T-helper 1 cell treated with Interleukin-12 subunit alpha and Interleukin-12 subunit beta and Interleukin-4 antibody, amounts not matched to agents 30 μg/mL and 1 μg/mL, for 36 hours (primary cell): ENCODE measurements around the gene ZSCAN9.

ENCODE experiments used
- H3K27ac Mint-ChIP-seq: one replicate; pipeline ENCODE4 v1.8.0; 2021; ENCODE audit warnings: mild to moderate bottlenecking, mixed read lengths
- H3K27me3 Mint-ChIP-seq: one replicate; pipeline ENCODE4 v1.8.0; 2021; ENCODE audit warnings: low read depth, mixed read lengths
- H3K36me3 Mint-ChIP-seq: one replicate; pipeline ENCODE4 v1.8.0; 2021; ENCODE audit warnings: low read depth, mixed read lengths
- H3K4me1 Mint-ChIP-seq: one replicate; pipeline ENCODE4 v1.8.0; 2021; ENCODE audit warnings: low read depth, mixed read lengths
- H3K4me3 Mint-ChIP-seq: one replicate; pipeline ENCODE4 v1.8.0; 2021; ENCODE audit warnings: mild to moderate bottlenecking, moderate library complexity, mixed read lengths
- H3K9me3 Mint-ChIP-seq: one replicate; pipeline ENCODE4 v1.8.0; 2021; ENCODE audit warnings: mixed read lengths

Gene ZSCAN9

DNA sequence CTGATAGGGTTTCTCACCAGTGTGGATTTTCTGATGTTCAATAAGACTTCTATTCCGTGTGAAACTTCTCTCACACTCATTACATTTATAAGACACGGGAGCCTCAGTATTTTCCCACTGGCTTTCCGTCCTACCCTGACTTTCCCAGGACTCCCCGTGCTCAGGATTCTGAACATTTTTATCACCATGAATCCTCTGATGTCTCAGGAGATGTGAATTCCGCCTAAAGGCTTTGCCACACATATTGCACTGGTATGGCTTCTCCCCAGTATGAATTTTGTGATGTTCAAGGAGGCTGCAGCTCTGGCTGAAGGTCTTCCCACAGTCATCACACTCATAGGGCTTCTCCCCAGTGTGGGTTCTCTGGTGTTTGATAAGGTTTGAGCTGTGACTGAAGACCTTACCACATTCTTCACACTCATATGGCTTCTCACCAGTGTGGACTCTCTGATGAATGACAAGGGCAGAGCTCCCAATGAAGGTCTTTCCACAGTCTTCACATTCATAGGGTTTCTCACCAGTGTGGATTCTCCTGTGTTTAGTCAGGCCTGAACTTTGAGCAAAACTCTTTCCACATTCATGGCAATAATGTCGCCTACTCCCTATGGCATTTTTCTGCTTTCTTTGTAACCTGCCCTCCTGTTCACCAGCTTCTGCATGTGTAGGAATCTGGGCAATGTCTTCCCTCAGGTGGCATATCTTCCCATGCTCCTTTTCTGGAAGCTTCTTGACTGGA, 20.3 kb downstream of the ZSCAN9 start:
- H3K4me1 Mint-ChIP-seq, result peaks cover 6% of the 10 kb centered on the region
- peaks cover 51% of the 10 kb centered on the region for H3K36me3 Mint-ChIP-seq
- H3K4me3 Mint-ChIP-seq, result no peak overlapping the region
- H3K9me3 Mint-ChIP-seq, result no peaks in the 10 kb centered on the region
- H3K27me3 Mint-ChIP-seq, result no peaks in the 10 kb centered on the region
- no peak overlapping the region for H3K27ac Mint-ChIP-seq

DNA sequence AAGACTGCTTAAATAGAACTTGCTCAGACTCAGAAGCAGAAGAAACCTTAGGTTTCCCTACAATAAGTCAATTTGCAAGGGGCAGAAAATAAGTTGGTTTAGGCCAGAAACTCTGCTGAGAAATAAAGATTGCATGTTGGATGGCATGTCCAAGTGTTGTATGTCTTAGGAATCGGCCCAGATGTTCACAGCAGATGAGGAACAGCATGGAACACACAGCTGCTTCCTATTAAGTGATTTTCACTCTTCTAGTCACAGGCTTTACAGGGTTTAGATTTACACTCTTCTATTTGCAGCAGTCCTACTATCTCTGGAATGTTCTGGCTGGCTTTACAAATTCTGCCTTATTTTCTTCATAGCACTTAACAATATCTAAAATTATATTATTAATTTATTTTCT, 23.8 kb downstream of the ZSCAN9 start:
- Mint-ChIP-seq H3K4me1 (peaks cover 16% of the 10 kb centered on the region), H3K4me3 (no peak overlapping the region), H3K27me3 (no peaks in the 10 kb centered on the region), H3K27ac (no peak overlapping the region), H3K36me3 (peaks cover 51% of the 10 kb centered on the region), H3K9me3 (peaks cover 6% of the 10 kb centered on the region)

DNA sequence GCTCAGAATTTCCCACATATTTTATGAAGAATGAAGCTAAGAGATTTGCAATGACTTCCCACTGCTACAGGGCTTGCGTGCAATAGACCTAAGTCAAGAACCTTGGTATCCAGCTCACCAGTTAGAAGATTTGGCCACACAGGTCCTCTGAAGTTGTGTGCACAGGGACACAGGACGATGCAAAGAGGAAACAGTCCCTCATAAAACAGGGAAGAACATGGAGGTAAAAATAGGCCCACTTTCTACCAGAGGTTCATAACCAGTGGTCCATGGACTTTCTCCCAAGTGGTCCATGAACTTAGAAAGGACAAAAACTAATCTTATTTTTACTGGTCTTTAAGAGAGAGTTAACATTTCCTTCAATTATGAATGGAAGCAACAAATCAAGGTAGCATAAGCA, 25.7 kb downstream of the ZSCAN9 start:
- Mint-ChIP-seq H3K4me1 (peaks cover 16% of the 10 kb centered on the region), H3K27me3 (peaks cover under 1% of the 10 kb centered on the region), H3K36me3 (peaks cover 38% of the 10 kb centered on the region), H3K4me3 (peak overlapping the region; percentile 72), H3K9me3 (peaks cover 6% of the 10 kb centered on the region), H3K27ac (no peak overlapping the region)

DNA sequence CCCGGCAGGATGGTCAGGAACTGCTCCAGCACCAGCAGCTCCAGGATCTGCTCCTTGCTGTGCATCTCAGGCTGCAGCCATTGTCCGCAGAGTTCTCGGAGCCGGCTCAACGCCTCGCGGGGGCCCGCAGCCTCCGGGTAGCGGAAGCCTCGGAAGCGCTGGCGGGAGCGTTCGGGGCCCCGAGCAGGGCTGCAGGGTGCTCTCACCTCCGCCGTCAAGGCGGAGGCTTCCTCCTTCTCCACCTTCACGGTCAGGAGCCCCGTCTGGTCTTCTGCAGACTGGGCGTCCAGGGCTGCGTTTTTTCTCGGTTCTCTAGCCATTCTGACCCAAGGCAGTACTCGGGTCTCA, 26.6 kb downstream of the ZSCAN9 start:
- H3K27ac Mint-ChIP-seq, result peak overlapping the region; percentile 93
- H3K36me3 Mint-ChIP-seq, result peaks cover 29% of the 10 kb centered on the region

DNA sequence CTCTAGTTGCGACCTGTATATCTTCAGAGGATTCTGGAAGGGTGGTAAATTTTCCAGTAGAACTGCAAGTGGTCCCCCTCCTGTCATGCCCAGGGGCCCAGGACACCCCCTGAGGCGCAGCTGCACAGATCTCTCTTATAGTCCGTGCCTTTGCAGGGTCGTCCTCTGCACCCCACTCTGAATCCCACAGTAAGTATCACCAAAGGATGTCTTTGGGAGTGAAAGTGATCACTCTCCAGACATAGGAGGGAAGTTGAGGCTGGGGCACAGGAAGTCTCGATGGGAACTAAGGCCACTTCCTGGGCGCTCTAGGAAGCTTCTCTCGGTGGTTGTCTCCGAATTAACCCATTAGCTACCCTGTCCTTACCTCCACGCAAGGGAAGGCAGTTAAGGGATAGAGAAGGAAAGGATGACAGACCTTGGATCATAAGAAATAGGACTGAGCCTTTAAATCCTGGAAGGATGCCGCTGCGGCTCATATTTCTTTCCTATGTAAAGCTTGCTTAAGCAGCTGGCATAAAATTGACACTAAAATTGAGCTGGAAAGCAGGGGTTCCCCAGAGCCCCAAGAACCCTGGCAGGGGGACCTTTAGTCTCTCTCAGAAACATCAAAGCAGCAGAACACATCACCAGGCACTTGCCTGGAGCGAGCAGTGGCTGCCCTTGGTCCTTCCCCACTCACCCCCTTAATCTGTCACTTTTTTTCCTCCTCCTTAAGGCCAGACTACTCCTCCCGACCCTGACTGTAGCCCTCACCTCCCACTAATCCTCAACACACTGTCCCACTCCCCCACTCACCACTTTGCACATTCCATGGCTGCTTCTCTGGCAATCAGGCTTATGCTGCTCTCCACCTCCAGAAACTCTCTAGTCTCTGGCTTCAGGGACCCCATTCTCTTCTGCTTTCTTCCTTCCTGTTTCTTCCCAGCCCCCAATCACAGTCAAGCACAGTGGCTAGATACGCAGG, 27.2 kb downstream of the ZSCAN9 start, which contains the start of gene ZKSCAN4:
ZKSCAN4 (minus strand) TSS at position 261 of the 967 bp plus-strand sequence. CDS start 289 bp downstream, outside the sequence.
- Mint-ChIP-seq H3K4me1 (peaks cover 16% of the 10 kb centered on the region), H3K27ac (peak within 1 kb of the TSS; percentile 93), H3K9me3 (peaks cover 6% of the 10 kb centered on the region), H3K36me3 (peaks cover 23% of the 10 kb centered on the region), H3K4me3 (peak within 1 kb of the TSS; percentile 94), H3K27me3 (peaks cover 4% of the 10 kb centered on the region)

More for the DNA sequence above, 26.6 kb downstream of the ZSCAN9 start:
- H3K4me3 Mint-ChIP-seq, result peak overlapping the region; percentile 94
- peaks cover 6% of the 10 kb centered on the region for H3K9me3 Mint-ChIP-seq
- peaks cover 16% of the 10 kb centered on the region for H3K4me1 Mint-ChIP-seq
- peaks cover 4% of the 10 kb centered on the region for H3K27me3 Mint-ChIP-seq

DNA sequence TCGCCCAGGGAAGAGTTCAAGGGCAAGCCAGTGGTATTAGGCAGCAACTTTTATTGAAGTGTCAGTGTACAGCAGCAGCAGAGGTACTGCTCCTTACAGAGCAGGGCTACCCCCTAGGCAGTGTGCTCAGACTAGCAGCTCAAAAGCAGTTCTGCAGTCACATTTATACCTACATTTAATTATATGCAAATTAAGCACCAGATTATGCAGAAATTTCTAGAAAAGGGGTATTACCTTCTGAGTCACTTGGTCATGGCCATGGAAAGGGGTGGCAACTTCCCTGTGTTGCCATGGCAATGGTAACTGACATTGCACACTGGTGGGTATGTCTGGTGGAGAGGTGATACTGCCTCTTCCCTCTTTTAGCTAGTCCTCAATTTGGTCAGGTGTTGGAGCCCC, 29.0 kb downstream of the ZSCAN9 start:
- peaks cover 15% of the 10 kb centered on the region for H3K9me3 Mint-ChIP-seq
- peaks cover 15% of the 10 kb centered on the region for H3K36me3 Mint-ChIP-seq
- no peak overlapping the region for H3K4me3 Mint-ChIP-seq
- peaks cover 4% of the 10 kb centered on the region for H3K27me3 Mint-ChIP-seq
- H3K27ac Mint-ChIP-seq, result no peak overlapping the region
- H3K4me1 Mint-ChIP-seq, result peaks cover 23% of the 10 kb centered on the region

DNA sequence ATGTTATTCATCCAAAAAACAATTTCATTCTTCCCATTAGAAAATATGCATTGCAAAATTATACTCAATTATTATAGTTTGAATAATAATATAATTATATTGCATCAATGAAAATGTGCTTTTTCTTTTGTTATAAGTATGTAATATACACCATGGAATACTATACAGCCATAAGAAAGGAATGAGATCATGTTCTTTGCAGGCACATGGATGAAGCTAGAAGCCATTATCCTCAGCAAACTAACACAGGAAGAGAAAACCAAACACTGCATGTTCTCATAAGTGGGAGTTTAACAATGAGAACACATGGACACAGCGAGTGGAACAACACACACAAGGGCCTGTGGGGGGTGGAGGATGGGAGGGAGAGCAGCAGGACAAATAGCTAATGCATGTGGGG, 32.0 kb downstream of the ZSCAN9 start:
- Mint-ChIP-seq H3K36me3 (peaks cover 11% of the 10 kb centered on the region), H3K4me3 (no peak overlapping the region), H3K27ac (no peak overlapping the region), H3K9me3 (peaks cover 23% of the 10 kb centered on the region), H3K27me3 (peaks cover 9% of the 10 kb centered on the region), H3K4me1 (peaks cover 12% of the 10 kb centered on the region)

DNA sequence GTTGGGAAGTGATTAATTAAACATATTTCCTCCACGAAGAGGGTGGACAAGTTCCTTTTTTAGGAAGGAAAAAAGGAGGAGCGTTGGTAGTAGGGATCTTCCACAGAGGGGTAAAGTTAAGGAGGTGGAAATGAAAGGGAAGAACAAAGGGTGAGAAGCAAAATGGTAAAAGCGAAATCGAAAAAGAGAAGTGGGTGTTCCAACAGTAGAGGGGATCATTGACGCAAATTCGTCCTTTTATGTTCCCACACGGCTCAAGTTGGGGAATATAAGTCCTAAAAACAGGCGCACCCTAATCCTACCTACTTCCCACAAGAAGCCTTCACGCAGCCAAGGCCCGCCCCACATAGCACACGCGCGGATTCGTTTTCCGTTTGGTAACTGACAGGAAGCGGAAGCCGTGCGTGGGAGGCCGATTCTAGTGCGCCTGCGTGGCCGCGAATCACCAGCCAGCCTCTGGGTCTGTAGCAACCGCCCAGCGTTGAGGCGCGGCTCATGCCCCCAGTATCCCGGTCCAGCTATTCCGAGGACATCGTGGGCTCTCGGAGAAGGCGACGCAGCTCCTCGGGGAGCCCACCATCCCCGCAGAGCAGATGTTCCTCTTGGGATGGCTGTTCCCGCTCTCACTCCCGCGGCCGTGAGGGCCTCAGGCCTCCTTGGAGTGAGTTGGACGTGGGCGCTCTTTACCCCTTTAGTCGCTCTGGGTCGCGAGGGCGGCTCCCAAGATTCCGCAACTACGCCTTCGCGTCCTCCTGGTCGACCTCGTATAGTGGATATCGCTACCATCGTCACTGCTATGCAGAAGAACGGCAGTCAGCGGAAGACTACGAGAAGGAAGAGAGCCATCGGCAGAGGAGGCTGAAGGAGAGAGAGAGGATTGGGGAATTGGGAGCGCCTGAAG, 34.1 kb downstream of the ZSCAN9 start, which contains the start of gene NKAPL:
NKAPL (plus strand) TSS at position 421 of the 901 bp plus-strand sequence; CDS start at position 496, 75 bp downstream.
- H3K27me3 Mint-ChIP-seq, result peaks cover 16% of the 10 kb centered on the region
- peaks cover 7% of the 10 kb centered on the region for H3K4me1 Mint-ChIP-seq
- no peak within 1 kb of the TSS for H3K4me3 Mint-ChIP-seq
- peaks cover 6% of the 10 kb centered on the region for H3K36me3 Mint-ChIP-seq
- no peak within 1 kb of the TSS for H3K27ac Mint-ChIP-seq
- peaks cover 17% of the 10 kb centered on the region for H3K9me3 Mint-ChIP-seq

DNA sequence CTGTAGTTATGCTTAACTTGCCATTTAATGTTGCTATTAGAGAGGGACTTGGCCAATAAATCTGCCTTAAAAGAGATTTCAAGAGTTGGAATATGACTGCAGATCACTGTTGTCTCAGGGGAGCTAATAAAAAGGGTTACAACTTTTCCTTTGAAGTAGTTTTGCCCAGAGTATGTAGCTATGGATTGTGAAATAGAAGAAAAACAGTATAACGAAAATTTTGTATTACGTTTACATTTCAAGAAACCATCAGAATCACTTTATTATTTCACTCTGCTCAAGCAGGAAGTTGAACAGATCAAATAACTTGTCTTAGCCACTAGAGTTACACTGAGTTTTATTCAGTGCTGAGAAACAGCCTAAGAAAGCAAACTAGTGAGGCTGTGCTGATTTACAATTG, 38.8 kb downstream of the ZSCAN9 start:
- H3K27ac Mint-ChIP-seq, result no peak overlapping the region
- H3K9me3 Mint-ChIP-seq, result peaks cover 8% of the 10 kb centered on the region
- H3K36me3 Mint-ChIP-seq, result peaks cover 3% of the 10 kb centered on the region
- peaks cover 5% of the 10 kb centered on the region for H3K4me1 Mint-ChIP-seq
- peaks cover 15% of the 10 kb centered on the region for H3K27me3 Mint-ChIP-seq
- H3K4me3 Mint-ChIP-seq, result no peak overlapping the region

DNA sequence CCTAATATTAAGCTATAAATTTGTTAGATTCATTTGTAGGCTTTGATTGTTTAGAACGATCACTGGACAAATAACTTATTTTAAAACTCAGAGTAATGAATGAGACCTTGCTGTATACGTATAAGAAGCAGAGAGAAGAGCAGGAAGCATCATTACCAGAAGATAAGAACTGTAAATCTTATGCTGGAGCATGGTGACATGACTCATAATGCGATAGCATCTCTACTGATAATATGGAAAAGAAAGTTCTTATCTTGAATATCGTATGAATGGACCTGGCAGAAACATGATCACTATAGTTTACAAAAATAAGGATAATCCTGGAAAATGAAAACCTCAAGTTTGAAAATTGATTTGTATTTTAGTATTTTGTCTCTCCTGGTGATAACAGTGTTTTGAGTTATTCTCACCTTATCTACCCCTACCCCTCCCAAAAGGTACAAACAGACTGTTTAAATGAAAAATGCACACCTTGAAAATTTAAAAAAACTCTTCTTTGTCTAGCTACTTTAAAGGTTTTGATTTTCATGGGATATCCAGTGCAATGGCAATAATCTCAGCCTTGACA, 39.8 kb downstream of the ZSCAN9 start:
- H3K27me3 Mint-ChIP-seq, result peaks cover 15% of the 10 kb centered on the region
- peaks cover 8% of the 10 kb centered on the region for H3K4me1 Mint-ChIP-seq
- H3K9me3 Mint-ChIP-seq, result peaks cover 3% of the 10 kb centered on the region
- no peak overlapping the region for H3K27ac Mint-ChIP-seq
- H3K36me3 Mint-ChIP-seq, result no peaks in the 10 kb centered on the region
- H3K4me3 Mint-ChIP-seq, result no peak overlapping the region

DNA sequence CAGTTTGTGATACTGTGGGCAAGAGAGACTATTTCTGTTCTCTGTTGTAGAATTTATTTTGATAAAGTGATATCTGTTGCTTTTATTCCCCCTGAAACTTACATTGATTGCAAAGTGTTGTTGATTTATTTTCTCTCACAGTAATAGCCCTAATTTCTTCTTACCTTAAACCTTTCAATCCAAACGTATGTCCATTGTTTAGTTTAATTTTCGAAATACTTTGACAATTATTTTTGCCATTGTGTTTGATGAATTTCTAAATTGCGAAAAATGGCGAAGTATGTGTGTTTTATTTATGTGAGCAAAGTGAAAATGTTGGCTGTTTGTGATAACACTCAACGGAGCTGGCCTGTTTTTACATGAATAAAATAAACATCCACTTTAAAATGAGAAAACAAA, 41.5 kb downstream of the ZSCAN9 start:
- Mint-ChIP-seq H3K27me3 (peaks cover 11% of the 10 kb centered on the region), H3K9me3 (no peaks in the 10 kb centered on the region), H3K4me3 (no peak overlapping the region), H3K27ac (no peak overlapping the region), H3K4me1 (peaks cover 13% of the 10 kb centered on the region), H3K36me3 (peaks cover 2% of the 10 kb centered on the region)

DNA sequence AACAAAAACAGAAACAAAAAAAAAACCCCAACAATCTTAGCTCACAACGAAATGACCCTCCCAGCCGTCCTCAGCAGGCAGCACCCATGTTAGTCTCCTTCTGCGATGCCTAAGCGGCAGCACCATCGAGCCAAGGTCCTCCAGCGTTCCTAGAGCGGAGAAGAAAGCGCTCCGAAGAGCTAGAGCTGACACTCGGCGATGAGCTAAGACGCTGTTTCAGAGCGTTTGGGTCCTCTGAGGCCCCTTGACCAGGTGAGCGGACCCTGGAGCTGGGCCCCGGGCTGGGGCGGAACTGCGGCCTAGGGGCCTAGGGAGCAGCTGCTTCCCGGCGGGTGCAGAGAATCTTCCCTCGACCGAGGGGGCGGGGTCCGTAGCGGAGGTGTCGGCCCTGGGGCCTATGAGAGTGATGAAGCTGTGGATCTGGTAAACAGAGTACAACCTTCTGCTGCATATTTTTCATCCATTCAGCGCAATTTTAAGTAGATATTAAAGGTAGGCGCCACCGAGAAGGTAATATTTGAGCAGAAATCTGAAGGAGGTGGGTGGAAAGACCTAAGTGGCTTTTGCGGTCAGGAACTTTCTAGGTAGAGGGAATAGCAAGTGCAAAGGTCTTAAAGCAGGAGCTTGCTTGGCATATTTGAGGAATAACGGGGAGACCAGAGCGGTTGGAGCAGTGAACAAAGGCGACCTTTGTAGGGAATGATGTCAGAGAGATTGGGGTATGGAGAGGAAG, 42.1 kb downstream of the ZSCAN9 start, which contains the start of gene ZSCAN26:
ZSCAN26 (plus strand) TSS at position 182 of the 733 bp plus-strand sequence. CDS start 4,777 bp downstream, outside the sequence.
- H3K27me3 Mint-ChIP-seq, result peaks cover 11% of the 10 kb centered on the region
- no peak within 1 kb of the TSS for H3K4me3 Mint-ChIP-seq
- H3K9me3 Mint-ChIP-seq, result no peaks in the 10 kb centered on the region
- peaks cover 2% of the 10 kb centered on the region for H3K36me3 Mint-ChIP-seq
- H3K27ac Mint-ChIP-seq, result no peak within 1 kb of the TSS
- peaks cover 13% of the 10 kb centered on the region for H3K4me1 Mint-ChIP-seq

DNA sequence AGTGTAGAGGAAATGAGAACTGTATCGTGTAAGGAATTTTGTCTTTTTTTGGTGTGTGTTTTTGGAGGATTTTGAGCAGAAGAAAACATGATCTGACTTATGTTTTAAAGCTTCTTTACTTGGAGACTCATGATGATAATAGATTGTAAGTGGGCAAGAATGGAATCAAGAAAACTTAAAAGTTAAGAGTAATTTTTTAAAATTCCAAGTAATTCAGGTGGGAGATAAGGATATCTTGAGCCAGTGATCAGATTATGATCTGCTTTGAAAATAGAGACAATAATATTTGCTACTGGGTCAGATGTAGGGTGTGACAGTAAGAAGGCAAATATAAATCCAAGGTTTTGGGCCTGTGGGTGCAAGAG, 42.6 kb downstream of the ZSCAN9 start:
- Mint-ChIP-seq H3K9me3 (no peaks in the 10 kb centered on the region), H3K4me1 (peaks cover 13% of the 10 kb centered on the region), H3K27ac (no peak overlapping the region), H3K36me3 (peaks cover 6% of the 10 kb centered on the region), H3K27me3 (peaks cover 11% of the 10 kb centered on the region), H3K4me3 (no peak overlapping the region)
